Stimulated activated CD4-positive, alpha-beta T cell treated with anti-CD3 and anti-CD28 coated beads, TNF-alpha, amount 100 ng/mL, for 24 hours (primary cell): ENCODE results near the gene ELP4.

ENCODE experiments used
- DNase-seq, 3 experiments: peaks; one replicate each; pipeline ENCODE4 v3.0.0-alpha.2; 2020; ENCODE audit warnings: low read depth in 3 of 3

Gene ELP4

GRCh38 chr11:31824332-31824878 lies 314.8 kb downstream of the ELP4 start:
- DNase-seq: no peak

GRCh38 chr11:31824879-31825837 lies 315.6 kb downstream of the ELP4 start:
- no peak for DNase-seq

DNA sequence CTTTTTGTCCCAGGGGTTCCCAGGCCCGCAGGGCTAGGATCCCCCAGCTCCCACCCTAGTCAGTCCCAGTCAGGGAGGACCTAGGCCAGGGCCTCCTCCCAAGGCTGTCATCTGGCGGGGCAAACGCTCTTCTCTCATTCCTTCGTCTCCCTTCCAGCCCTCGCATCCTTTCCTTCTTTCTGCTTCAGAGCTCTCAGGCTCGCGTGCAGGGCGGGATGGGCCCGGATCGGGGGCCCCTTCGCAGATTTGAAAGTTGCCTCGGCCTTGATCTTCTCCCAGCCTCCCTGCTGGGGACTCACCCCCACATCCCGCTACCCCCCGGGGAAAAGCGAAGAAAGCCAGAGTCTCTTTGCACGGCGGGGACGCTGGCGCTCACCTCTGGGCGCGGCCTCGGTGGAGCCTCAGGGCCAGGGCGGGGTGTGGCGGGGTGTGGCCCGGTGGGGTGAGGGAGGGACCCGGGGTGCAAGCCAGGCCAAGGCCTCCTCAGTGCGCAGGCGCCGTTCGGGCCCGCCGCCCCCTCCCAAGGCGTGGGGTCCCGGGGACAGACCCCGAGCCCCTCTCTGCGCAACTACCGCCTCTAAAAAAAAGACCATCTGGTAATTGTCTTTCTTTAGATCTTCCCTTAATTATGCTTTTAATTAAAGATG lies 316.4 kb downstream of the ELP4 start:
- no peak for DNase-seq

DNA sequence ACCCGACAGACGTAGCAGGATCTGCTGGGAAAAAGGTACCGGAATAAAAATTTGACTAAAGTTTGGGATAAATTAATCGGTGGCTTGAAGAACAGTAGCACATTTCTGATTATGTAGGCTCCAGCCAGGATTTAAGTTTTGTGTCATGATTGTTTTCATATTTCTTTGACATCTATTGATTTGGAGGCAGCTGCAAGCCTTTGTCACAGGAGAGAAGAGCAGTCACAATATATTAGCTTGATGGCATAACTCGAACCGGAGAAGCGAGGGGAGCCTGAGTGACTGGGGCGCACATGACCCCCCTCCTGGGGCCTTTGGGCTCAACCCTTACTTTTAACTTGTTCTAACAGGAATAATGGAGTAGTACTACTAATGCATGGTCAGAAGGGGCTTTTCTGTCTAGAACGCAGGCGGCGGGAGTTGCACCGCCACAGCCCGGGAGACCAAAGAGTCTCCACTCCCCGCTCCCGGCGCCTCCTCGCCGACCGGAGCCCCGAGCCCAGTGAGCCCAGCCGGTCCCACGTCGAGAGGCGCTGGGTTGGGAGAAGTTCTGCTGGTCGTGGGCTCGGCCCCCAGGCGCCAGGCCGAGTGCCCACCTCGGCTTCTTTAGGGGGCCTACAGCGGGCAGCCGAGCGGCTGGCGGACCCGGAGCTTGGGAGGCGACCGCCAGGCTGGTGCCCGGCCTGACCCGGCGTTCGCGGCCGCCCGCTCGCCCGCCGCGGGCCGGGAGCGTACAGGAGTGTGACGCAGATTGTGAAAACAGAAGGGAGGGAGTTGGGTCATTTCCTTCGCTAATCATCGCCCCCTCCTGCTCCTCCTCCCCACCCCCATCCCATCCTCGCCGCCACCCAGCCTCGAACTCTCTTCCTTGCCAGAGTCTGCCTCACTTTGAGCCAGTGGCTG lies 317.2 kb downstream of the ELP4 start:
- no peak for DNase-seq

DNA sequence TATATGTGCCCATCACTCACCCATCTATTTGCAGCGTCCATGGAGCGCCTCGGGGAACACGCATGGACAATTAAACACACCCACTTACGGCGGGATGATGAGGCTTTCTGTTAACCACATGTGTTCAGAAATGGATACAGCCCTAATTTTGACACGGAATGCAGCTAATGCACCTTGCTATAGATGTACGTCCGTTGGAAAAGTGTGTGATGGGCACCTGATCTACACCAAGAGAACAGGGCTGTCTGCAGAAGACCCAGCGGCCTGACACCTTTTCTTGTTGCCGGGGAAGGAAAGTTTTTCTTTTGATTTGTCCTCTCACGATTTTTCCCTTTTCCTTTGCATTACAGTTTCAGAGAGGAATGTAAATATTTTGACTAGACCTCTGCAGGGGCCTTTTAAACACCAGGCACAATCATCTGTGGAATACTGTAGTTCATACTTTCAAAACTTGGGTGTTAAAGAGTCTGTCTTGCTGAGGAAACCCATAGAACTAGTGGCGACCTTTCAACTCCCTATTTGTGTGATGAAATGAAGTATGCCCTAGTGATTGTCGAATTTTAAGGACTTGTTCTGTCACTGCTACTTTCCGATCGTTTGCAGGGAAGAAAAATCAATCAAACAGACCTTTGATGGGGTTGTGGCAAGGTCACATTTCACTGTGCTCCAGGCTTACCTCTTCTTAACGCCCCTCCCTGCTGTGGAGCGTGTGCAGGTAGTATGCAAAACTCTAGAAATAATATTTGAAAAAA lies 318.1 kb downstream of the ELP4 start:
- no peak for DNase-seq

GRCh38 chr11:31828217-31828616 lies 318.6 kb downstream of the ELP4 start:
- DNase-seq: no peak

- no peak for DNase-seq
These were observed 320.8 kb downstream of the ELP4 start for GRCh38 chr11:31830406-31830805.

GRCh38 chr11:31834237-31834636 lies 324.7 kb downstream of the ELP4 start:
- DNase-seq: no peak
